CD14-positive monocyte (primary cell): Measurements from ENCODE around the gene ATG4B. TPM values are rescaled to one million over a fixed set of nuclear protein-coding genes. Genes with fewer than 3 reads are reported as not detected.

Source experiments
- DNase-seq, 3 donors: peaks; one replicate each; pipeline ENCODE4 v3.0.0-alpha.2; 2011 to 2022
- H2AFZ ChIP-seq: 2 replicates; pipeline ENCODE4 v1.6.0; 2012; ENCODE audit warnings: mild to moderate bottlenecking, low read depth, low read length, inconsistent platforms; ENCODE audit not compliant: insufficient read depth, poor library complexity, severe bottlenecking
- H3K27ac ChIP-seq, 2 donors: 1 replicate in 1 of 2; 2 replicates in 1 of 2; pipeline ENCODE4 v1.5.1; 2012 to 2013; ENCODE audit warnings: low read length in 2 of 2, control low read depth in 1 of 2, inconsistent platforms in 1 of 2, low read depth in 1 of 2, mild to moderate bottlenecking in 1 of 2
- H3K27me3 ChIP-seq, 2 donors: one replicate each; pipeline versions ENCODE4 v1.6.0 to v1.6.1; 2011 to 2013; ENCODE audit warnings: low read length in 2 of 2; ENCODE audit not compliant: control insufficient read depth in 2 of 2, insufficient read depth in 2 of 2
- H3K36me3 ChIP-seq, 2 donors: replicated peaks in 1 of 2; 1 replicate in 1 of 2; 2 replicates in 1 of 2; pipeline versions ENCODE4 v1.5.1 to v1.6.1; 2012 to 2013; ENCODE audit warnings: low read length in 2 of 2, control low read depth in 1 of 2, inconsistent platforms in 1 of 2, mild to moderate bottlenecking in 1 of 2; ENCODE audit not compliant: insufficient read depth in 2 of 2, control insufficient read depth in 1 of 2
- H3K4me1 ChIP-seq, 2 donors: 1 replicate in 1 of 2; 2 replicates in 1 of 2; pipeline versions ENCODE4 v1.5.1 to v1.6.1; 2012 to 2013; ENCODE audit warnings: low read length in 2 of 2, control low read depth in 1 of 2, inconsistent platforms in 1 of 2, mild to moderate bottlenecking in 1 of 2, moderate library complexity in 1 of 2; ENCODE audit not compliant: insufficient read depth in 2 of 2, control insufficient read depth in 1 of 2
- H3K4me2 ChIP-seq: replicated peaks from 2 replicates; pipeline ENCODE3; 2012; ENCODE audit warnings: low read length, moderate library complexity, mild to moderate bottlenecking; ENCODE audit not compliant: poor library complexity, severe bottlenecking; ENCODE audit errors: extremely low read depth
- H3K4me3 ChIP-seq, 3 experiments: fragments of 200-600 bp in 1 of 3; sonication (generic) in 1 of 3; replicated peaks in 1 of 3; 1 replicate in 2 of 3; 2 replicates in 1 of 3; pipeline ENCODE4 v1.5.1; 2011 to 2013; ENCODE audit warnings: low read length in 3 of 3, mild to moderate bottlenecking in 3 of 3, control low read depth in 2 of 3, low read depth in 2 of 3, inconsistent platforms in 1 of 3, moderate library complexity in 1 of 3
- H3K79me2 ChIP-seq: 2 replicates; pipeline ENCODE4 v1.6.0; 2012; ENCODE audit warnings: mild to moderate bottlenecking, control low read depth, inconsistent platforms, low read length, moderate library complexity; ENCODE audit not compliant: insufficient read depth
- H3K9ac ChIP-seq: 2 replicates; pipeline ENCODE4 v1.6.0; 2017; ENCODE audit warnings: low read length, mild to moderate bottlenecking; ENCODE audit not compliant: insufficient read depth, poor library complexity, severe bottlenecking
- H3K9me3 ChIP-seq, 2 donors: replicated peaks in 1 of 2; 1 replicate in 1 of 2; 2 replicates in 1 of 2; pipeline versions ENCODE4 v1.5.1 to v1.6.1; 2012 to 2013; ENCODE audit warnings: low read length in 2 of 2, control low read depth in 1 of 2; ENCODE audit not compliant: control insufficient read depth in 1 of 2, insufficient read depth in 1 of 2
- H4K20me1 ChIP-seq: 2 replicates; pipeline ENCODE4 v1.6.0; 2012; ENCODE audit warnings: mild to moderate bottlenecking, low read length, control low read depth, moderate library complexity; ENCODE audit not compliant: insufficient read depth
- H3K27ac Mint-ChIP-seq, 7 donors: one replicate each; pipeline ENCODE4 v1.8.0; 2020; ENCODE audit warnings: mild to moderate bottlenecking in 7 of 7, mixed read lengths in 7 of 7, moderate library complexity in 6 of 7, inconsistent platforms in 2 of 7
- H3K27me3 Mint-ChIP-seq, 3 donors: one replicate each; pipeline ENCODE4 v1.8.0; 2021 to 2022; ENCODE audit warnings: low read depth in 3 of 3, mild to moderate bottlenecking in 3 of 3, mixed read lengths in 3 of 3, moderate library complexity in 3 of 3, inconsistent platforms in 1 of 3
- H3K36me3 Mint-ChIP-seq, 2 donors: one replicate each; pipeline ENCODE4 v1.8.0; 2020; ENCODE audit warnings: mixed read lengths in 2 of 2, inconsistent platforms in 1 of 2, mild to moderate bottlenecking in 1 of 2
- H3K4me1 Mint-ChIP-seq: one replicate; pipeline ENCODE4 v1.8.0; 2020; ENCODE audit warnings: mild to moderate bottlenecking, mixed read lengths
- H3K4me3 Mint-ChIP-seq, 2 donors: one replicate each; pipeline ENCODE4 v1.8.0; 2020; ENCODE audit warnings: mild to moderate bottlenecking in 2 of 2, mixed read lengths in 2 of 2, moderate library complexity in 1 of 2
- H3K9me3 Mint-ChIP-seq, 7 donors: one replicate each; pipeline ENCODE4 v1.8.0; 2020 to 2022; ENCODE audit warnings: mixed read lengths in 7 of 7, mild to moderate bottlenecking in 6 of 7, moderate library complexity in 6 of 7, inconsistent platforms in 2 of 7
- CTCF ChIP-seq: fragments of 200-600 bp; IDR thresholded peaks from one replicate; pipeline ENCODE4 v1.8.0; 2022; ENCODE audit warnings: antibody characterized with exemption, mild to moderate bottlenecking
- WGBS: methylation state at CpG from one replicate; pipeline ENCODE4 v1.1.5; 2013; ENCODE audit warnings: missing lambda C conversion rate; ENCODE audit not compliant: insufficient coverage; 5-methylcytosine and 5-hydroxymethylcytosine counted together
- intact Hi-C, 2 donors: fragments of 100-400 bp; cut with micrococcal nuclease; formaldehyde crosslinking; loops; one replicate each; pipeline versions ENCODE4 v1.15.0 to v1.15.1; 2023
- polyA plus RNA-seq, 3 donors: library from polyadenylated mRNA; depleted of rRNA in 1 of 3; unstranded in 2 of 3; stranded (reverse) in 1 of 3; fragments of 300-500 nt in 2 of 3; fragments of >200 nt in 1 of 3; fragmentation: Illumina TruSeq in 2 of 3; gene quantifications; 1 replicate in 2 of 3; 2 replicates in 1 of 3; pipeline ENCODE4 v1.2.3, GENCODE V29; 2012 to 2021

ATG4B gene
- polyA plus RNA-seq, 3 donors, result 54.5 to 202 (median 58.9) TPM

GRCh38 chr2:241629762-241630435 lies 7.6 kb upstream of the ATG4B start:
- WGBS, result 95% methylated on average over 6 of the region's 11 CpGs
- Histone ChIP-seq H3K79me2 (peaks cover 38% of the 10 kb centered on the region), H3K27ac (no peak overlapping the region), H3K36me3 (peaks cover 27 to 77% of the 10 kb centered on the region in 2 donors), H2AFZ (no peak overlapping the region), H4K20me1 (peaks cover 15% of the 10 kb centered on the region), H3K9me3 (no peaks in the 10 kb centered on the region), H3K4me2 (no peak overlapping the region), H3K4me1 (no peaks in the 10 kb centered on the region), H3K9ac (no peak overlapping the region), H3K4me3 (no peak overlapping the region), H3K27me3 (no peaks in the 10 kb centered on the region)
- intact Hi-C loops, result loop anchor here (10.0 kb wide), 1 partner anchor 275 kb away; the partner anchor contains the start of gene FARP2 (in 2 of the 2)
- no peak for DNase-seq
- no peaks in the 10 kb centered on the region for H3K9me3 Mint-ChIP-seq
- H3K27ac Mint-ChIP-seq, result peak overlapping the region in 4 of 7 donors; percentile 12 to 72 (median 30)
- H3K4me1 Mint-ChIP-seq, result peaks cover 4% of the 10 kb centered on the region
- H3K4me3 Mint-ChIP-seq, result no peak overlapping the region
- peaks cover 0 to 2% (median 0%) of the 10 kb centered on the region in 3 donors for H3K27me3 Mint-ChIP-seq
- no peak for TF ChIP-seq CTCF
- H3K36me3 Mint-ChIP-seq, result peaks cover 60 to 76% of the 10 kb centered on the region in 2 donors

- Mint-ChIP-seq H3K36me3 (peaks cover 45 to 59% of the 10 kb centered on the region in 2 donors), H3K4me3 (no peak overlapping the region), H3K27me3 (peaks cover 0 to 2% (median 0%) of the 10 kb centered on the region in 3 donors), H3K9me3 (no peaks in the 10 kb centered on the region), H3K4me1 (peaks cover 14% of the 10 kb centered on the region), H3K27ac (peak overlapping the region in 1 of 7 donors; percentile 49)
- 98% methylated on average over 35 of the region's 39 CpGs for WGBS
- Histone ChIP-seq H3K27me3 (no peaks in the 10 kb centered on the region), H4K20me1 (peaks cover 17% of the 10 kb centered on the region), H3K36me3 (peaks cover 23 to 66% of the 10 kb centered on the region in 2 donors), H3K4me1 (peaks cover 9 to 13% of the 10 kb centered on the region in 2 donors), H3K9me3 (no peaks in the 10 kb centered on the region), H3K27ac (no peak overlapping the region), H3K4me2 (no peak overlapping the region), H3K9ac (no peak overlapping the region), H2AFZ (no peak overlapping the region), H3K79me2 (peaks cover 46% of the 10 kb centered on the region), H3K4me3 (no peak overlapping the region)
- TF ChIP-seq CTCF, result no peak
- intact Hi-C loops, result loop anchor here (10.0 kb wide), 1 partner anchor 278 kb away; the partner anchor contains the start of gene FARP2 (in 2 of the 2)
- DNase-seq, result no peak
These were observed 4.8 kb upstream of the ATG4B start for GRCh38 chr2:241632478-241633325.
